T-cell (primary cell): ENCODE data around the gene SCUBE2. TPM values are rescaled to one million over a fixed set of nuclear protein-coding genes. Genes with fewer than 3 reads are reported as not detected.

Experiments used
- ATAC-seq, 4 experiments: fragments of 200-7000 bp in 3 of 4; fragments of 150-1000 bp in 1 of 4; cut with Tn5 transposase; replicated peaks in 1 of 4; 1 replicate in 3 of 4; 2 replicates in 1 of 4; pipeline ENCODE4 v1.10.0; 2021; ENCODE audit warnings: moderate library complexity in 3 of 4, mild to moderate bottlenecking in 2 of 4, moderate number of reproducible peaks in 1 of 4
- CTCF ChIA-PET, 2 donors: fragments of 300-600 bp; sonication (Branson Sonifier 250); formaldehyde crosslinking; loops; one replicate each; lab custom pipeline; 2022; ENCODE audit warnings: antibody characterized with exemption in 2 of 2; lab: Charles Lee
- POLR2A ChIA-PET, 2 donors: fragments of 300-600 bp; sonication (Branson Sonifier 250); formaldehyde crosslinking; loops; one replicate each; lab custom pipeline; 2022; ENCODE audit warnings: antibody characterized with exemption in 2 of 2; lab: Charles Lee
- DNase-seq, 35 experiments: peaks; one replicate each; pipeline versions ENCODE4 v3.0.0 to v3.0.0-alpha.2; 2013 to 2023
- H3K27ac ChIP-seq: one replicate; pipeline ENCODE4 v1.5.1; 2013; ENCODE audit warnings: low read length
- H3K27me3 ChIP-seq, 2 experiments: replicated peaks in 1 of 2; 1 replicate in 1 of 2; 2 replicates in 1 of 2; pipeline versions ENCODE4 v1.6.1 to v1.7.0; 2013; ENCODE audit warnings: low read length in 1 of 2, mixed read lengths in 1 of 2; ENCODE audit not compliant: control insufficient read depth in 2 of 2, insufficient read depth in 2 of 2; ENCODE audit errors: extremely low read depth in 1 of 2
- H3K36me3 ChIP-seq, 2 donors: 1 replicate in 1 of 2; 2 replicates in 1 of 2; pipeline versions ENCODE4 v1.6.1 to v1.7.0; 2013; ENCODE audit warnings: low read length in 1 of 2; ENCODE audit not compliant: control insufficient read depth in 2 of 2, insufficient read depth in 1 of 2; ENCODE audit errors: extremely low read depth in 1 of 2
- H3K4me1 ChIP-seq, 2 experiments: 1 replicate in 1 of 2; 2 replicates in 1 of 2; pipeline versions ENCODE4 v1.6.1 to v1.7.0; 2013; ENCODE audit warnings: low read length in 2 of 2, mixed read lengths in 1 of 2; ENCODE audit not compliant: insufficient read depth in 2 of 2, control insufficient read depth in 1 of 2; ENCODE audit errors: extremely low read depth in 1 of 2
- H3K4me3 ChIP-seq, 2 donors: 1 replicate in 1 of 2; 2 replicates in 1 of 2; pipeline versions ENCODE4 v1.5.1 to v1.7.0; 2013; ENCODE audit warnings: mild to moderate bottlenecking in 2 of 2, low read length in 1 of 2, moderate library complexity in 1 of 2; ENCODE audit not compliant: control insufficient read depth in 1 of 2; ENCODE audit errors: extremely low read depth in 1 of 2
- H3K9me3 ChIP-seq: 2 replicates; pipeline ENCODE4 v1.7.0; 2013
- H3K27ac Mint-ChIP-seq, 2 donors: one replicate each; pipeline ENCODE4 v1.8.0; 2020 to 2021; ENCODE audit warnings: mild to moderate bottlenecking in 2 of 2, mixed read lengths in 2 of 2
- H3K27me3 Mint-ChIP-seq, 2 donors: one replicate each; pipeline ENCODE4 v1.8.0; 2021 to 2022; ENCODE audit warnings: mixed read lengths in 2 of 2
- H3K36me3 Mint-ChIP-seq: one replicate; pipeline ENCODE4 v1.8.0; 2021; ENCODE audit warnings: mixed read lengths
- H3K4me1 Mint-ChIP-seq, 3 donors: one replicate each; pipeline ENCODE4 v1.8.0; 2020 to 2022; ENCODE audit warnings: mixed read lengths in 3 of 3, mild to moderate bottlenecking in 1 of 3
- H3K4me3 Mint-ChIP-seq, 3 donors: one replicate each; pipeline ENCODE4 v1.8.0; 2020 to 2022; ENCODE audit warnings: mild to moderate bottlenecking in 3 of 3, mixed read lengths in 3 of 3, moderate library complexity in 3 of 3
- H3K9me3 Mint-ChIP-seq, 3 donors: one replicate each; pipeline ENCODE4 v1.8.0; 2020 to 2022; ENCODE audit warnings: mixed read lengths in 3 of 3
- WGBS: methylation state at CpG from one replicate; pipeline ENCODE4 v1.1.5; 2013; ENCODE audit warnings: missing lambda C conversion rate; ENCODE audit not compliant: insufficient coverage; 5-methylcytosine and 5-hydroxymethylcytosine counted together
- total RNA-seq, 35 experiments: library from RNA in 6 of 35; stranded (reverse) in 6 of 35; fragments of 120-200 nt in 1 of 35; gene quantifications; one replicate each; pipeline versions ENCODE4 v1.2.1 to v1.2.4 and lab custom pipeline; 2013 to 2026

The SCUBE2 gene
- total RNA-seq, 5 donors from 2014 or later (not counting 1 experiment from before 2014, with no cell fraction given), result 0.22 to 1.3 (median 0.77) TPM; not detected in 1

DNA sequence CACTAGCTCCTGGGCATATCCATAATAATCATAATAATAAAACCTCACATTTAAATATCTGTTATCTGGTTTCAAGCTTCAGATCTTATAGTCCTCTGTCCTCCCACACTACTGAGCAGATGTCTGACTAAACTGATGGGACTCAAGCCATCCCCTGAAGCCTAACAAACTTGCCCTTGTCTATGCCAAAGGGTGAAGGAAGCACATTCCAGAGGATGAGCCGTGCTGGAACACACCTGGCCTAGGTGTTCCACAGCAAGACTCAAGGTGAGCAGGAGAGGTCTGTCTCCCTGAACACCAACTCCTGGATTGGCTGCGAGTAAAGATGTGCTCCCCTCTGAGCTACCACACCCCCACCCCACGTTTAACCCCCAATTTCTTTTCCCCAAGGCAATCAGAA lies 14.7 kb downstream of the SCUBE2 start:
- CTCF ChIA-PET, result no interaction called here
- Histone ChIP-seq H3K27me3 (peaks cover 0 to 29% of the 10 kb centered on the region in 2 experiments), H3K4me1 (no peaks in the 10 kb centered on the region), H3K36me3 (no peaks in the 10 kb centered on the region), H3K9me3 (no peaks in the 10 kb centered on the region), H3K4me3 (no peak overlapping the region), H3K27ac (no peak overlapping the region)
- Mint-ChIP-seq H3K27ac (no peak overlapping the region), H3K4me3 (no peak overlapping the region), H3K4me1 (no peaks in the 10 kb centered on the region), H3K9me3 (no peaks in the 10 kb centered on the region), H3K27me3 (peaks cover 3 to 23% of the 10 kb centered on the region in 2 donors), H3K36me3 (no peaks in the 10 kb centered on the region)
- DNase-seq, result no peak
- POLR2A ChIA-PET, result interaction anchor here in 1 of 2 donors (0.5 kb wide), 1 partner anchor 17 kb away, joined by 3 read pairs; no protein-coding TSS in a partner anchor
- WGBS, result no CpG with 5 or more reads among the region's 3 CpGs
- ATAC-seq, result no peak

DNA sequence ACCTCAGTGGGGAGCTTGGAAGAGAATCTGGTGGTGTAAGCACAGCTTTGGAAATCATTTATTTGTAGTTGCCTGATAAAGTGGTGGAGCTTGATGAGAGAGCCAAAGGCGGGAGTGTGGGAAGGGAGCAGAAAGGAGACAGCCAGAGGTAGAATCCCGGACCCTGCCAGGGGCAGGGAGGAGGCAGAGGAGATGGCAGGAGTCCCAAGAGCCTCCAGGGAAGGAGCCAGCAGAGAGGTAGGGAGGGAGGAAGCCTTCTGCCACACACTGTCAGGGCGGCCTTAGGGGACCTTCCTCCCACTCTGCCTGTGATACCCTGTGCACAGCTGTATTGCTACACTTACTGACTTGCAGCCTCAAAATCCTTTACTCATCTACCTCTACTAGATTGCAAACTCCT lies 15.4 kb downstream of the SCUBE2 start:
- 83% methylated on average over 2 of the region's 3 CpGs for WGBS
- no peak overlapping the region for H3K27ac Mint-ChIP-seq

DNA sequence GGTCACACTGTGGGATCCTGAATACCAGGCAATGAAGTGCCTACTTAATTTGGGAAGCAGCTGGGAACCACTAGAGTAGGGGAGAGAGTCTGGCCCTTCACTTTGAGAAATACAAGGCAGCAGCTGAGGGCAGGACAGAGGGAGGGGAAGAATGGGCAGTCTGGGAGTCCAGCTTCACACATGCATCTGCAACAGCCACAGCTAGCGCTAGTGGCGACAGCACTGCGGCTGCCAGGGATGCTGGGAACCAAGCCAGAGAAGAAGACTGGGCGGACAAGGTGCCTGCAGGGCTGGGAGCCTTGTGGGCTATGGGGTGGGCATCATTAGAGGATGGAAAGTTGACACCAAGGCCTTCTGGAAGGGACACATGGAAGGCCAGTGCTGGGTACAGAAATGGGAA lies 15.8 kb downstream of the SCUBE2 start:
- Histone ChIP-seq H3K27ac (no peak overlapping the region), H3K4me1 (no peaks in the 10 kb centered on the region), H3K27me3 (peaks cover 0 to 33% of the 10 kb centered on the region in 2 experiments), H3K36me3 (no peaks in the 10 kb centered on the region), H3K4me3 (no peak overlapping the region), H3K9me3 (no peaks in the 10 kb centered on the region)
- Mint-ChIP-seq H3K4me1 (no peaks in the 10 kb centered on the region), H3K9me3 (no peaks in the 10 kb centered on the region), H3K36me3 (no peaks in the 10 kb centered on the region), H3K4me3 (no peak overlapping the region), H3K27me3 (peaks cover 3 to 23% of the 10 kb centered on the region in 2 donors), H3K27ac (no peak overlapping the region)
- 91% methylated on average over 4 of the region's 4 CpGs for WGBS
- ChIA-PET CTCF (interaction anchor here in 1 of 2 donors (0.6 kb wide), 1 partner anchor 198 kb away, joined by 10 read pairs; no protein-coding TSS in a partner anchor), POLR2A (no interaction called here)
- DNase-seq, result no peak
- no peak for ATAC-seq

More for the DNA sequence above, 15.4 kb downstream of the SCUBE2 start:
- Mint-ChIP-seq H3K9me3 (no peaks in the 10 kb centered on the region), H3K36me3 (no peaks in the 10 kb centered on the region), H3K27me3 (peaks cover 3 to 23% of the 10 kb centered on the region in 2 donors), H3K4me1 (no peaks in the 10 kb centered on the region), H3K4me3 (no peak overlapping the region)
- Histone ChIP-seq H3K4me1 (no peaks in the 10 kb centered on the region), H3K36me3 (no peaks in the 10 kb centered on the region), H3K27ac (no peak overlapping the region), H3K27me3 (peaks cover 0 to 29% of the 10 kb centered on the region in 2 experiments), H3K9me3 (no peaks in the 10 kb centered on the region), H3K4me3 (no peak overlapping the region)
- no peak for ATAC-seq
- ChIA-PET POLR2A (no interaction called here), CTCF (interaction anchor here in 1 of 2 donors (0.6 kb wide), 1 partner anchor 199 kb away, joined by 10 read pairs; no protein-coding TSS in a partner anchor)
- no peak for DNase-seq

DNA sequence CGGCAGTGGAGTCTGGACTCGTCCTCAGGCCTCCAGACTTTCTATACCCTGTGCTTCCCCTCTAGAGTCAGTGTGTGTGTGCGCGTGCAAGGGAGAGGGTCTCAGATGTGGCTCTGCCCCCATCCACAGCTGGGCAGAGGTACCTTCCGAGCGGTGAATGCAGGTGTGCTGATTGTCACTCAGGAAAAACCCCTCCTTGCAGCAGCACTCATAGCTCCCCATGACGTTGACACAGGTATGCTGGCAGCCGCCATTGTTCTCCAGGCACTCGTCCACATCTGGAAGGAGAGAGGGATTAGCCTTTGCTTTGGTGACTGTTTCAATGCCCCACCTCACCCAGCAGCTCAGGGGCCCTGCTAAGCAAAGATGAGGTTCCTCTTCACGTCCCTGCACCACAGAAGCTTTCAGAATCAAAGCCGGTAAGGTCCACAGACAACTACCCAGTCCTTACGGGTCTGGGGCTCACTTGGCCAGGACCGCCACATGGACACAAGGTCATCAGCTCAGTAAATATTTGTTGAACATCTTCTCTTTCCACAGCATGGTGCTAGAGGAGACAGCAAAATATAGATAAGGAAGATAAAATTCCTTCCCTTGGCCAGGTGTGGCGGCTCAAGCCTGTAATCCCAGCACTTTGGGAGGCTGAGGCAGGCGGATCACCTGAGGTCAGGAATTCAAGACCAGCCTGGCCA lies 16.9 kb downstream of the SCUBE2 start:
- Mint-ChIP-seq H3K4me3 (no peak overlapping the region), H3K36me3 (no peaks in the 10 kb centered on the region), H3K27ac (no peak overlapping the region), H3K27me3 (peaks cover 3 to 23% of the 10 kb centered on the region in 2 donors), H3K9me3 (no peaks in the 10 kb centered on the region), H3K4me1 (no peaks in the 10 kb centered on the region)
- peaks cover 0 to 33% of the 10 kb centered on the region in 2 experiments for H3K27me3 ChIP-seq
- no peaks in the 10 kb centered on the region for H3K9me3 ChIP-seq
- H3K36me3 ChIP-seq, result no peaks in the 10 kb centered on the region
- POLR2A ChIA-PET, result no interaction called here
- WGBS, result 67% methylated on average over 3 of the region's 15 CpGs
- CTCF ChIA-PET, result no interaction called here
- H3K4me3 ChIP-seq, result no peak overlapping the region
- DNase-seq (no peak), ATAC-seq (no peak)
- no peaks in the 10 kb centered on the region for H3K4me1 ChIP-seq
- H3K27ac ChIP-seq, result no peak overlapping the region

GRCh38 chr11:9073466-9074225 lies 17.8 kb downstream of the SCUBE2 start:
- Histone ChIP-seq H3K27ac (no peak overlapping the region), H3K4me3 (no peak overlapping the region), H3K4me1 (no peaks in the 10 kb centered on the region), H3K27me3 (peaks cover 0 to 39% of the 10 kb centered on the region in 2 experiments), H3K36me3 (no peaks in the 10 kb centered on the region), H3K9me3 (no peaks in the 10 kb centered on the region)
- H3K9me3 Mint-ChIP-seq, result no peaks in the 10 kb centered on the region
- H3K4me1 Mint-ChIP-seq, result no peaks in the 10 kb centered on the region
- WGBS, result 83% methylated on average over 4 of the region's 6 CpGs
- no peak for DNase-seq
- no peak overlapping the region for H3K27ac Mint-ChIP-seq
- H3K27me3 Mint-ChIP-seq, result peaks cover 3 to 25% of the 10 kb centered on the region in 2 donors
- ATAC-seq, result no peak
- no peak overlapping the region for H3K4me3 Mint-ChIP-seq
- POLR2A ChIA-PET, result no interaction called here
- CTCF ChIA-PET, result no interaction called here
- no peaks in the 10 kb centered on the region for H3K36me3 Mint-ChIP-seq

DNA sequence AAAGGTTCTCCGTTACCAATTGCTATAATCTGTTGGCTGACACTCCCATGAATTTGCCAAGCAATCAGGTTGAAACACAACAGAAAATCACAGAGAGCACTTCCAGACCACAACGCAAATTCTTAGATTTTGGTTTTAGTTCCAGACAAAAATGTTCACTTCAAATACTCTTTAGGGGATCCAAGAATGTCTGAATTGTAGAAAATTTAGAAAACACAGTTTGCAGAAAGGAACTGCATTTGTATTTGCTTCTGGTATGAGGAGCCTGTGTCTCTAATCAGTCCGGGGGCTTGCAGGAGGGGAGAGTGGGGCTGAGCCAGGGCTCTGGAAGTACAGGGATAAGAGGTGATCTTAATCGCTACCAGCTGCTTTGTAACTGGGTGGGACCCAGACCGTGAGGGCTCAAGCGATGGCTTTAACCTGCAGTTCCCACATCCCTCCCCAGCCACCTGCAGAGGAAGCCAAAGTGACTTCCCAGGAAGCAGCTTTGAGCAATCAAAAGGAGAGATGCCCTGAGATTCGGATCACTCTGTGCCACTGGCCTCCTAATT lies 18.7 kb downstream of the SCUBE2 start:
- CTCF ChIA-PET, result no interaction called here
- Mint-ChIP-seq H3K27ac (no peak overlapping the region), H3K4me1 (no peaks in the 10 kb centered on the region), H3K27me3 (peaks cover 3 to 27% of the 10 kb centered on the region in 2 donors), H3K36me3 (no peaks in the 10 kb centered on the region), H3K9me3 (no peaks in the 10 kb centered on the region), H3K4me3 (no peak overlapping the region)
- H3K27ac ChIP-seq, result no peak overlapping the region
- DNase-seq, result no peak
- no peaks in the 10 kb centered on the region for H3K36me3 ChIP-seq
- H3K9me3 ChIP-seq, result no peaks in the 10 kb centered on the region
- POLR2A ChIA-PET, result no interaction called here
- H3K4me3 ChIP-seq, result no peak overlapping the region
- H3K4me1 ChIP-seq, result no peaks in the 10 kb centered on the region
- peaks cover 0 to 40% of the 10 kb centered on the region in 2 experiments for H3K27me3 ChIP-seq
- ATAC-seq, result no peak
- 58% methylated on average over 5 of the region's 7 CpGs for WGBS
